Globus pallidus (tissue), 1 donor: Measurements from ENCODE around the gene ELOVL3.

ENCODE experiments used
- DNase-seq: peaks from one replicate; pipeline ENCODE4 v3.0.0-alpha.2; 2015; ENCODE audit warnings: low spot score

ELOVL3 gene

GRCh38 chr10:102255404-102255803 lies 29.3 kb downstream of the ELOVL3 start:
- DNase-seq, result no peak

DNA sequence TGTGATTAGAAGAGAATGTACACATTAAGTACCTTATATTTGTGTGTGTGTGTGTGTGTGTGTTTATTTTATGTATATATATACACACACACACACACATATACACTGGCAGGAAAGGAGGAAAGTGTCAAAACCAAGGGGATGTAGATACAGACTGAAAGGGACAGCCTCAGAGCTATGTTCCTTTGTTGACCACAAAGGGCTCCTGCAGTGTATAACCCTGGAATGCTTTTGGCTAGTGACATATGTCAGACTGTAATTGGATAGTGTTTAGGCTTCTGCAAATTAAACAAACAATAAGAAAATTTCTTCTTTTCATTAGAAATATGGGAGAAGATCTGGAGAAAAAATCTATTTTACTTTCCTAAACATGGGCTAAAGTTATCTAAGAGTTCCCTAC lies 35.1 kb downstream of the ELOVL3 start:
- DNase-seq, result no peak

DNA sequence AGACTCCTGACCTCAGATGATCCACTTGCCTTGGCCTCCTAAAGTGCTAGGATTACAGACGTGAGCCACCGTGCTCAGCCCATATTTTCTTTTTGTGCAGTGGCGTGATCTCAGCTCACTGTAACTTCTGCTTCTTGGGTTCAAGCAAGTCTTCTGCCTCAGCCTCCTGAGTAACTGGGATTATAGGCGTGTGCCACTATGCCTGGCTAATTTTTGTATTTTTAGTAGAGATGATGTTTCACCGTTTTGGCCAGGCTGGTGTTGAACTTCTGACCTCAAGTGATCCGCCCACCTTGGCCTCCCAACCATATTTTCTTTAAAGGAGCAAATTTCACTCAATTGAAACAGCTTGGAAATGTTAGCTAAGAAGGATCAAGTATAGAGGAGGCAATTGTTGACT lies 35.7 kb downstream of the ELOVL3 start:
- no peak for DNase-seq

- no peak for DNase-seq
Observed at GRCh38 chr10:102262744-102263370, 36.8 kb downstream of the ELOVL3 start.

GRCh38 chr10:102264371-102264770 lies 38.3 kb downstream of the ELOVL3 start:
- no peak for DNase-seq

GRCh38 chr10:102266670-102267069 lies 40.6 kb downstream of the ELOVL3 start:
- no peak for DNase-seq

- no peak for DNase-seq
Observed at GRCh38 chr10:102267748-102268147, 41.6 kb downstream of the ELOVL3 start.

DNA sequence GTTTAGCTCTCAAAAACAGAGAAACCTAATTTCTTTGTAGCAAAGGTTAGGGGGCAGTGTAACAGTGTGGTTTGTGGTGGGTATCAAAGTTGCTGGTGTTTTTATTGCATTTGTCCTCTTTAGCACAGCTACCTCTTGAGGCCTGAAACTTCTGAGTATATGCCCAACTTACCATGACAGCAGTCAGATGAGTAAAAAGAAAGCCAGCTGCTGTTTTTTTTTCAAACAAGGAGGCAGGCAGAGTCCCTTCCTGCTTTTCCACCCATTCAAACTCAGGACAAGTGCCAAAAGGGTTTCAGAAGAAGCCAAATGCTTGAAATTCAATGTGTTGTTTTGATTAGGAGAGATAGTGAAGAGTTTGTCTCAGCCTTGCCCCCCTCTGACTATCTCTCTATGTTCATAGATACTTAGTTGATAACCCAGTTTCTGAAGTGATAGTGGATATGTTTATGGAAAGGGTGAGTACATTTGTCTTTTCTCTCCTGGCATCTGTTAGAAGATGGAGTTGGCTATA lies 42.3 kb downstream of the ELOVL3 start:
- DNase-seq, result no peak

GRCh38 chr10:102269017-102269416 lies 42.9 kb downstream of the ELOVL3 start:
- DNase-seq, result no peak

DNA sequence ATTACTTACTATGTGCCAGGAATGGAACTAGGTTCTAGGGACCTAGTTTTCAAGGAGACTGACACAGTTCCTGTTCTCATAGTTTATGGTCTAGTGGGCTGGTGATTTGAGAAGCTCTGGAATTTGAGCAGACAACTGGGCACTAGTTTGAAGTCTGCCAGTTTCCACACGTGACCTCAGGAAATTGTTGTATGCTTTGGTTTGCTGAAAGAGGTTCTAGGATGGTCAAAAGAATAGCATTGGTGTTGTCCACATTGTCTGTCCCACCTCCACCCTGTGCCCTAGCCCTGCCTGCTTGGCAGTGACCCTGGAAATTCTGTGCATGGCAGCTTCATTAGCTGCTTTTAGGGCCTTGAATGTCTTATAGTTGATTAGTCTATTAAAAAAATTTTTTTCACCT lies 48.0 kb downstream of the ELOVL3 start:
- no peak for DNase-seq

DNA sequence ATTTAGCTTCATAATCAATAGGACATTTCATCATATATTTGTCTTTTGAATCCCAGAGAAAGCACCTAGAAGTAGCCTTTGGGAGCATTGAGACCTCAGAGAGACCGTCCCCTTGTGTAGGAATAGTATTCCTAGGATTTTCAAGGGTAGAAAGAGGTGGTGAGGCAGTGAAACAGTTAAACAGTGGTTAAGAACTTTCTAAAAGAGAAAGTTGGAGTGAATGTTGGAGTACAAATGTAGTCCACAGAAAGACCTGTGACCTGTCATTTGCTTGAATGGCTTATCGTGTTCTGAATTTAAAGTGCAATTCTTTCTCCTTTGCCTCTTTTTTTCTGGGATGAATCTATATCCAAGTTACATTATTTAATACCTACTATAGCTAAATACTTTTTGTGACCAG lies 49.2 kb downstream of the ELOVL3 start:
- DNase-seq, result no peak

DNA sequence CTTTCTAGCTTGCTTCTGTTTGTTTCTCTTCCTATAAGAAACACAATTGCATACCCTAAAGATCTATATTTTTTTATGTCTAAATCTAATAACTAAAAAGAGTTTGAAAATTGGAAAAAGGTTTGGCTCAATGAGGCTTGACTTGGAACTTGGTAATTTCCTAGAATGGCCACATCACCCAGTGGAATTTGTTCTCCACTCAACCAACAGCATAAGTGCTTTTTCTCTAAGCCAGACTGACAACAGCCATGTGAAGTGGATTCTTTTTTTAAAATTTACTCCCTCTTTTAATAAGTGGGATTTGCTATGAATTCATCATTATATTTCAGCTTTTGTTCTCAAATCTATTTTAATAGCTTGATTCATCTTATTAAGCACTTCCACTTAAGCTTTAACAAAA lies 53.0 kb downstream of the ELOVL3 start:
- no peak for DNase-seq
